GM12892 (cell line): ENCODE measurements around the gene MYOF.

Experiments
- POLR2A ChIP-seq: IDR thresholded peaks from 2 replicates; pipeline ENCODE4 v1.6.1; 2011; ENCODE audit warnings: low read depth, low read length, control low read depth
- POLR2AphosphoS5 ChIP-seq: IDR thresholded peaks from 2 replicates; pipeline ENCODE4 v1.6.1; 2011; ENCODE audit warnings: low read depth, low read length, control low read depth

DNA sequence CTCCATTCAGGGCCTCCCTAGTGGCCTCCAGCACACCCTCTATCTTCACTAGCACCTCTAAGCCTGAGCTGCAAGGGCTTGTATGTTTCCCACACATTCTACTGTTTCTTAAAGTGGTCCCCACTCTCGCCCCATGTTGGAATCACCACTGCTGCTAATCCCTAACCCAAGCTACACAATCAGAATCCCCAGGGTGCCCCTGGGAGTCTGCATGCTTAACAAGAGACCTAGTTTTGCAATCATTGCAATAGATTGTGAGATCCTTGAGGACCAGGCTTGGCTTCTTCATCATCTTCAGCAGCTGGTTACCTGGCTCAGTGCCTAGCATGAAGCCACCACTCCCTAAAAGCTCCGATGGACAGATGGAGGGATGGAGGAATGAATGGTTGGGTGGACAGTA is 113.9 kb downstream of the MYOF start:
- TF ChIP-seq POLR2A (no peak), POLR2AphosphoS5 (no peak)
